Measurements from ENCODE around the gene ADAMTS12. TPM values are rescaled to one million over a fixed set of nuclear protein-coding genes. Genes with fewer than 3 reads are reported as not detected.

The ADAMTS12 gene
- total and polyA plus RNA-seq, 2 experiments from 2014 or later: 9.1 to 17.1 TPM

- TF ChIP-seq ETS1 (IDR thresholded peaks at IDR 0.05) (no peak), ZNF114 (CRISPR knock-in tag; IDR thresholded peaks at IDR 0.05) (no peak), EZH2phosphoT487 (IDR thresholded peaks at IDR 0.05; ENCODE audit: unreplicated experiment) (no peak)
Observed at GRCh38 chr5:33631786-33632185, 260.0 kb downstream of the ADAMTS12 start (continued).

GRCh38 chr5:33631139-33631538 lies 260.7 kb downstream of the ADAMTS12 start:
- Mint-ChIP-seq H3K27ac (no peak overlapping the region), H3K4me1 (peaks cover 5% of the 10 kb centered on the region; the same call in 2 of the 3 replicates), H3K36me3 (ENCODE audit: low read depth) (no peaks in the 10 kb centered on the region; the same call in 2 of the 3 replicates), H3K27me3 (ENCODE audit: insufficient read depth, low read depth, poor library complexity) (no peaks in the 10 kb centered on the region), H3K9me3 (no peaks in the 10 kb centered on the region; the same call in 1 of the 3 replicates), H3K4me3 (no peak overlapping the region)
- Histone ChIP-seq H3K4me1 (ENCODE audit: insufficient read depth) (no peaks in the 10 kb centered on the region), H3K4me2 (no peak overlapping the region), H3K79me2 (replicated peaks; ENCODE audit: insufficient read depth) (no peaks in the 10 kb centered on the region), H3K27ac (ENCODE audit: low read depth) (no peak overlapping the region), H3K36me3 (ENCODE audit: insufficient read depth) (no peaks in the 10 kb centered on the region; the same call in 1 of the 2 replicates), H3K4me3 (no peak overlapping the region), H2AFZ (no peak overlapping the region), H3F3A (replicated peaks; ENCODE audit: low read depth) (no peaks in the 10 kb centered on the region), H4K20me1 (replicated peaks; ENCODE audit: insufficient read depth) (no peaks in the 10 kb centered on the region), H3K27me3 (ENCODE audit: insufficient read depth) (no peaks in the 10 kb centered on the region), H3K9me2 (ENCODE audit: insufficient read depth) (0 out of 2 replicates have a peak, but pooled peaks cover under 1% of the 10 kb centered on the region)
- ATAC-seq: peak; percentile 53
- no peak for DNase-seq (ENCODE audit: low spot score)
- TF ChIP-seq EZH2phosphoT487 (IDR thresholded peaks at IDR 0.05; ENCODE audit: unreplicated experiment) (no peak), POLR2AphosphoS5 (IDR thresholded peaks at IDR 0.05; ENCODE audit: low read depth) (no peak), JUNB (IDR thresholded peaks at IDR 0.05; ENCODE audit: unreplicated experiment) (no peak), ZNF114 (CRISPR knock-in tag; IDR thresholded peaks at IDR 0.05) (no peak), STAT1 (IDR thresholded peaks at IDR 0.05; ENCODE audit: unreplicated experiment) (no peak), ZNF331 (CRISPR knock-in tag; IDR thresholded peaks at IDR 0.05; ENCODE audit: low read depth) (no peak), NANOG (IDR thresholded peaks at IDR 0.05; ENCODE audit: borderline replicate concordance) (no peak), ZNF462 (CRISPR knock-in tag; IDR thresholded peaks at IDR 0.05) (no peak), CTCF (conservative IDR thresholded peaks at IDR 0.05; ENCODE audit: low read depth in 2 of 2) (no peak), CREB1 (CRISPR knock-in tag; IDR thresholded peaks at IDR 0.05; ENCODE audit: low read depth) (no peak), REST (IDR thresholded peaks at IDR 0.05; ENCODE audit: unreplicated experiment) (no peak), EZH2 (IDR thresholded peaks at IDR 0.05; ENCODE audit: low read depth, unreplicated experiment) (no peak)

All from GM23338 (cell line).